GM18867 (cell line): ENCODE measurements around the gene FBXL16.

ENCODE experiments used
- ATAC-seq: cut with Tn5 transposase; IDR thresholded peaks from one replicate; pipeline ENCODE4 v1.9.1; 2021; ENCODE audit warnings: mild to moderate bottlenecking, moderate library complexity; ENCODE audit not compliant: unreplicated experiment

Gene FBXL16

GRCh38 chr16:710500-711075 is 5.0 kb upstream of the FBXL16 start:
- ATAC-seq = no peak

GRCh38 chr16:709566-710499 is 4.2 kb upstream of the FBXL16 start:
- no peak for ATAC-seq

GRCh38 chr16:708959-709358 is 3.4 kb upstream of the FBXL16 start:
- ATAC-seq = no peak

- no peak for ATAC-seq
Observed at GRCh38 chr16:708019-708418, 2.4 kb upstream of the FBXL16 start.

- ATAC-seq = no peak
Observed at GRCh38 chr16:707062-707538, 1.5 kb upstream of the FBXL16 start.

- ATAC-seq = no peak
Observed at GRCh38 chr16:706189-707061, 824 bp upstream of the FBXL16 start.

- ATAC-seq = no peak
Observed at GRCh38 chr16:704552-705380, 835 bp downstream of the FBXL16 start.

GRCh38 chr16:704047-704446 is 1.6 kb downstream of the FBXL16 start:
- no peak for ATAC-seq

GRCh38 chr16:703406-703805 is 2.2 kb downstream of the FBXL16 start:
- no peak for ATAC-seq

GRCh38 chr16:702341-702740 is 3.3 kb downstream of the FBXL16 start:
- ATAC-seq = no peak

GRCh38 chr16:700684-701584 is 4.7 kb downstream of the FBXL16 start:
- no peak for ATAC-seq

GRCh38 chr16:698911-699671 is 6.5 kb downstream of the FBXL16 start:
- ATAC-seq = no peak

- peak; percentile 38 for ATAC-seq
Observed at GRCh38 chr16:695355-696089, 10.1 kb downstream of the FBXL16 start.

- ATAC-seq = no peak
Observed at GRCh38 chr16:694863-695354, 10.7 kb downstream of the FBXL16 start.

GRCh38 chr16:694187-694862 is 11.3 kb downstream of the FBXL16 start:
- ATAC-seq = no peak

- ATAC-seq = no peak
Observed at GRCh38 chr16:693766-694165, 11.8 kb downstream of the FBXL16 start.

GRCh38 chr16:693364-693763 is 12.2 kb downstream of the FBXL16 start:
- no peak for ATAC-seq
